ENCODE data around the gene ADISSP. TPM values are rescaled to one million over a fixed set of nuclear protein-coding genes. Genes with fewer than 3 reads are reported as not detected.

The ADISSP gene
- total and polyA plus RNA-seq, 9 of the 15 experiments (the other 6 are each of a cell fraction or from before 2014, with no cell fraction given): 1.4 to 70.6 (median 23.4) TPM

- Histone ChIP-seq H3K9me3 (replicated peaks; ENCODE audit: control insufficient read depth, insufficient read depth, low read depth, low read length) (no peaks in the 10 kb centered on the region), H3K9me1 (ENCODE audit: control insufficient read depth, insufficient read depth, low read length) (no peaks in the 10 kb centered on the region), H2AFZ (ENCODE audit: low read depth, low read length) (peak within 1 kb of the TSS; percentile 82), H3K27me3 (ENCODE audit: control insufficient read depth in 2 of 2, insufficient read depth in 2 of 2, low read length in 2 of 2) (no peaks in the 10 kb centered on the region), H3K4me3 (peak within 1 kb of the TSS; percentile 58), H3K9ac (ENCODE audit: insufficient read depth in 1 of 2, low read depth in 2 of 2, low read length in 2 of 2) (peak within 1 kb of the TSS; percentile 60 to 93), H3K79me2 (ENCODE audit: control insufficient read depth, insufficient read depth, low read length) (peaks cover 31% of the 10 kb centered on the region), H3K4me2 (ENCODE audit: insufficient read depth, low read length) (peak within 1 kb of the TSS; percentile 86), H3K4me1 (replicated peaks in 1 of 2; ENCODE audit: control insufficient read depth in 2 of 2, insufficient read depth in 2 of 2, low read length in 2 of 2) (peaks cover 8 to 29% of the 10 kb centered on the region in 2 experiments; a peak in 3 of 5 replicates), H4K20me1 (replicated peaks; ENCODE audit: control insufficient read depth, insufficient read depth, low read length) (peaks cover 6% of the 10 kb centered on the region), H3K27ac (ENCODE audit: extremely low read depth, low read depth, low read length) (peak within 1 kb of the TSS; percentile 72), H3K36me3 (ENCODE audit: control insufficient read depth, insufficient read depth, low read length) (peaks cover 21% of the 10 kb centered on the region; the same call in 1 of the 3 replicates)
- in situ Hi-C loops (cut with MboI): no loop called here
- FAIRE-seq (no peak), DNase-seq (ENCODE audit: extremely low read depth in 1 of 4, low spot score in 3 of 4) (peak; percentile 85 to 91 (median 87)), ATAC-seq (peak; percentile 93)
- WGBS (ENCODE audit: insufficient coverage, low coverage, missing lambda C conversion rate): 30% methylated on average over 8 of the region's 70 CpGs
- BruUV-seq (replicated peaks): no TSS peak
- ChIA-PET POLR2A (interaction anchor here (0.6 to 1.5 kb wide), 3 partner anchors 9 to 59 kb away, joined by 3 to 4 read pairs (median 3); no protein-coding TSS in a partner anchor), CTCF (ENCODE audit: low intra/inter-chr PET ratio) (interaction anchor here (0.6 to 3.4 kb wide), 7 partner anchors 8 to 406 kb away, joined by 3 to 12 read pairs (median 6); partner anchors contain the start of gene AP5S1)
- intact Hi-C loops (cut with micrococcal nuclease): loop anchor here (2.0 to 10.0 kb wide), 4 partner anchors 34 to 408 kb away; partner anchors contain the start of genes AP5S1 and MAVS
- TF ChIP-seq TEAD4 (IDR thresholded peaks at IDR 0.05; ENCODE audit: low read length) (0 out of 2 replicates have a peak, but pooled peaks have one; percentile 9), TEAD4 (CRISPR knock-in tag; IDR thresholded peaks at IDR 0.05; ENCODE audit: borderline replicate concordance) (no peak), HDGF (IDR thresholded peaks at IDR 0.05) (no peak), SMC3 (conservative IDR thresholded peaks at IDR 0.05; ENCODE audit: insufficient read depth, low read depth, low read length) (peak; percentile 38; the same call in 1 of the 2 replicates), PHB2 (IDR thresholded peaks at IDR 0.05; ENCODE audit: low read depth) (no peak), FOSL1 (tag; conservative IDR thresholded peaks at IDR 0.05) (0 out of 2 replicates have a peak, but pooled peaks have one; percentile 36), CCNT2 (IDR thresholded peaks at IDR 0.05; ENCODE audit: borderline replicate concordance, extremely low read depth, insufficient read length, low read depth, low read length) (peak; percentile 31), ZFX (CRISPR knock-in tag; IDR thresholded peaks at IDR 0.05) (peak; percentile 57), MEIS2 (IDR thresholded peaks at IDR 0.05; ENCODE audit: partially characterized antibody) (no peak), CXXC5 (CRISPR knock-in tag; IDR thresholded peaks at IDR 0.05) (peak; percentile 58), CTCFL (IDR thresholded peaks at IDR 0.05; ENCODE audit: borderline replicate concordance, insufficient read depth, low read depth, low read length, poor library complexity, severe bottlenecking) (peak; percentile 74), SPI1 (IDR thresholded peaks at IDR 0.05; ENCODE audit: borderline replicate concordance, low read depth, low read length) (peak; percentile 35; the same call in 1 of the 2 replicates), CREM (IDR thresholded peaks at IDR 0.05; ENCODE audit: low read depth) (peak; percentile 54), PPARD (CRISPR knock-in tag; IDR thresholded peaks at IDR 0.05) (no peak)
- TF ChIP-seq, protein P1, sequence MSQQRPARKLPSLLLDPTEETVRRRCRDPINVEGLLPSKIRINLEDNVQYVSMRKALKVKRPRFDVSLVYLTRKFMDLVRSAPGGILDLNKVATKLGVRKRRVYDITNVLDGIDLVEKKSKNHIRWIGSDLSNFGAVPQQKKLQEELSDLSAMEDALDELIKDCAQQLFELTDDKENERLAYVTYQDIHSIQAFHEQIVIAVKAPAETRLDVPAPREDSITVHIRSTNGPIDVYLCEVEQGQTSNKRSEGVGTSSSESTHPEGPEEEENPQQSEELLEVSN (IDR thresholded peaks at IDR 0.05; ENCODE audit: borderline replicate concordance in 1 of 2, extremely low read depth in 1 of 2, insufficient read depth in 1 of 2, insufficient read length in 1 of 2, low read depth in 1 of 2, low read length in 1 of 2, poor library complexity in 1 of 2, severe bottlenecking in 1 of 2): peak in 1 of 2 experiments; percentile 83
- TF ChIP-seq, protein P2, sequence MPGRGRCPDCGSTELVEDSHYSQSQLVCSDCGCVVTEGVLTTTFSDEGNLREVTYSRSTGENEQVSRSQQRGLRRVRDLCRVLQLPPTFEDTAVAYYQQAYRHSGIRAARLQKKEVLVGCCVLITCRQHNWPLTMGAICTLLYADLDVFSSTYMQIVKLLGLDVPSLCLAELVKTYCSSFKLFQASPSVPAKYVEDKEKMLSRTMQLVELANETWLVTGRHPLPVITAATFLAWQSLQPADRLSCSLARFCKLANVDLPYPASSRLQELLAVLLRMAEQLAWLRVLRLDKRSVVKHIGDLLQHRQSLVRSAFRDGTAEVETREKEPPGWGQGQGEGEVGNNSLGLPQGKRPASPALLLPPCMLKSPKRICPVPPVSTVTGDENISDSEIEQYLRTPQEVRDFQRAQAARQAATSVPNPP (IDR thresholded peaks at IDR 0.05; ENCODE audit: borderline replicate concordance, insufficient read depth, insufficient read length): no peak
Measured at GRCh38 chr20:3786665-3787323, 19.2 kb upstream of the ADISSP start, which contains the start of gene CENPB. TSS of gene CENPB (minus strand) at chr20:3786740. CDS start at chr20:3786483, 257 bp downstream.

All from K562 (cell line).